K562 (cell line): ENCODE measurements around the gene GABARAPL1. TPM values are rescaled to one million over a fixed set of nuclear protein-coding genes. Genes with fewer than 3 reads are reported as not detected.

Experiments
- ATAC-seq: fragments of 200-7000 bp; cut with Tn5 transposase; 3 replicates; pipeline ENCODE4 v1.9.1; 2020; ENCODE audit warnings: moderate library complexity
- BruUV-seq: library from RNA; stranded (reverse); fragments of 400-500 nt; replicated peaks from 2 replicates; lab custom pipeline; 2021; lab: Mats Ljungman, UMichigan
- CTCF ChIA-PET: fragments of 300-600 bp; formaldehyde crosslinking; extraction: SDS; loops from one replicate; lab custom pipeline; 2021; ENCODE audit warnings: low intra/inter-chr PET ratio; lab: Yijun Ruan, JAX
- POLR2A ChIA-PET: fragments of 300-600, 350-650 bp; sonication (Branson Sonifier 250); formaldehyde crosslinking; extraction: SDS; loops from one replicate; lab custom pipeline; 2021; ENCODE audit warnings: antibody characterized with exemption, inconsistent platforms; lab: Yijun Ruan, JAX
- DNase-seq, 4 experiments: peaks; one replicate each; pipeline versions ENCODE4 v3.0.0 to v3.0.0-alpha.2; 2011 to 2018; ENCODE audit warnings: low spot score in 3 of 4, mixed read lengths in 3 of 4; ENCODE audit errors: extremely low read depth in 1 of 4
- FAIRE-seq: peaks from 2 replicates; lab custom pipeline; 2011; peaks lifted over from hg19 to GRCh38; lab: Jason Lieb, UNC
- H2AFZ ChIP-seq: 2 replicates; pipeline ENCODE4 v1.6.0; 2011; ENCODE audit warnings: low read depth, low read length, control low read depth, inconsistent platforms
- H3K27ac ChIP-seq: fragments of 200-600 bp; 3 replicates; pipeline ENCODE4 v1.8.0; 2011; ENCODE audit warnings: low read depth, mild to moderate bottlenecking, control low read depth, inconsistent platforms, low read length, moderate library complexity, mixed read lengths; ENCODE audit errors: extremely low read depth
- H3K27me3 ChIP-seq, 2 experiments: fragments of 300-600 bp in 1 of 2; 2 replicates in 1 of 2; 3 replicates in 1 of 2; pipeline versions ENCODE4 v1.6.0 to v1.8.0; 2011; ENCODE audit warnings: inconsistent platforms in 2 of 2, low read length in 2 of 2, mild to moderate bottlenecking in 1 of 2, mixed read lengths in 1 of 2, moderate library complexity in 1 of 2; ENCODE audit not compliant: control insufficient read depth in 2 of 2, insufficient read depth in 2 of 2
- H3K36me3 ChIP-seq: fragments of 300-600 bp; 3 replicates; pipeline ENCODE4 v1.8.0; 2011; ENCODE audit warnings: mild to moderate bottlenecking, low read length, inconsistent platforms; ENCODE audit not compliant: control insufficient read depth, insufficient read depth
- H3K4me1 ChIP-seq, 2 experiments: fragments of 200-600 bp in 1 of 2; replicated peaks in 1 of 2; 2 replicates in 1 of 2; 3 replicates in 1 of 2; pipeline versions ENCODE4 v1.5.1 to v1.8.0; 2011; ENCODE audit warnings: inconsistent platforms in 2 of 2, low read length in 2 of 2, mild to moderate bottlenecking in 1 of 2, mixed read lengths in 1 of 2, moderate library complexity in 1 of 2; ENCODE audit not compliant: control insufficient read depth in 2 of 2, insufficient read depth in 2 of 2
- H3K4me2 ChIP-seq: 2 replicates; pipeline ENCODE4 v1.6.1; 2011; ENCODE audit warnings: low read length, control low read depth, inconsistent platforms, mixed read lengths; ENCODE audit not compliant: insufficient read depth
- H3K4me3 ChIP-seq: fragments of 200-600 bp; sonication (generic), shearing (Covaris generic); 2 replicates; pipeline ENCODE4 v1.5.1; 2016; ENCODE audit warnings: control low read depth, inconsistent platforms
- H3K79me2 ChIP-seq: fragments of 200-600 bp; 3 replicates; pipeline ENCODE4 v1.8.0; 2011; ENCODE audit warnings: low read length, inconsistent platforms; ENCODE audit not compliant: control insufficient read depth, insufficient read depth
- H3K9ac ChIP-seq, 2 experiments: 2 replicates each; pipeline versions ENCODE4 v1.6.0 to v1.6.1; 2011; ENCODE audit warnings: low read depth in 2 of 2, low read length in 2 of 2, control low read depth in 1 of 2, inconsistent platforms in 1 of 2, mild to moderate bottlenecking in 1 of 2, mixed read lengths in 1 of 2; ENCODE audit not compliant: insufficient read depth in 1 of 2
- H3K9me1 ChIP-seq: one replicate; pipeline ENCODE4 v1.6.0; 2011; ENCODE audit warnings: inconsistent platforms, mild to moderate bottlenecking, low read length, moderate library complexity; ENCODE audit not compliant: control insufficient read depth, insufficient read depth
- H3K9me3 ChIP-seq: replicated peaks from 2 replicates; pipeline ENCODE4 v1.5.1; 2011; ENCODE audit warnings: low read depth, low read length, inconsistent platforms; ENCODE audit not compliant: control insufficient read depth, insufficient read depth
- H4K20me1 ChIP-seq: replicated peaks from 2 replicates; pipeline ENCODE4 v1.6.1; 2011; ENCODE audit warnings: low read length, inconsistent platforms, mixed read lengths; ENCODE audit not compliant: control insufficient read depth, insufficient read depth
- ARID1B ChIP-seq: fragments of 450-650 bp; IDR thresholded peaks from 2 replicates; pipeline ENCODE4 v1.6.1; 2016; ENCODE audit warnings: antibody characterized with exemption, mild to moderate bottlenecking, inconsistent platforms
- BRD4 ChIP-seq: fragments of 200-600 bp; sonication (generic); IDR thresholded peaks from 2 replicates; pipeline ENCODE4 v1.6.1; 2017; ENCODE audit warnings: inconsistent platforms
- CBX2 ChIP-seq: fragments of 200-600 bp; sonication (generic); IDR thresholded peaks from one replicate; pipeline ENCODE4 v1.6.1; 2012; ENCODE audit warnings: mild to moderate bottlenecking, low read length, inconsistent platforms; ENCODE audit not compliant: insufficient read depth, poor library complexity, severe bottlenecking
- CBX8 ChIP-seq: fragments of 200-600 bp; sonication (generic); IDR thresholded peaks from 2 replicates; pipeline ENCODE4 v1.6.1; 2012; ENCODE audit warnings: borderline replicate concordance, mixed run types, low read depth, mild to moderate bottlenecking, moderate library complexity, mixed read lengths, low read length, control low read depth, inconsistent platforms; ENCODE audit not compliant: poor library complexity, severe bottlenecking; ENCODE audit errors: extremely low read depth
- HIVEP1 ChIP-seq: fragments of 250-450 bp; sonication (Bioruptor Pico); IDR thresholded peaks from 2 replicates; pipeline ENCODE4 v1.4.0; 2020; ENCODE audit warnings: mild to moderate bottlenecking
- JUNB ChIP-seq: fragments of 450-650 bp; formaldehyde crosslinking; conservative IDR thresholded peaks from 2 replicates; pipeline ENCODE4 v1.4.0; 2020; ENCODE audit warnings: mild to moderate bottlenecking
- KAT7 ChIP-seq: sonication (generic); formaldehyde crosslinking; IDR thresholded peaks from 2 replicates; pipeline ENCODE4 v1.8.0; 2022; ENCODE audit warnings: missing genetic modification reagents, mild to moderate bottlenecking, borderline replicate concordance
- U2AF1 ChIP-seq: fragments of 200-400 bp; formaldehyde crosslinking; optimal IDR thresholded peaks from 2 replicates; pipeline ENCODE3; 2017; ENCODE audit warnings: mild to moderate bottlenecking, low read depth, low read length, moderate library complexity
- XRCC3 ChIP-seq: fragments of 450-650 bp; IDR thresholded peaks from 2 replicates; pipeline ENCODE4 v1.6.1; 2017; ENCODE audit warnings: mild to moderate bottlenecking, moderate library complexity
- ZNF174 ChIP-seq: fragments of 250-450 bp; sonication (Bioruptor Pico); IDR thresholded peaks from 2 replicates; pipeline ENCODE4 v1.4.0; 2020; ENCODE audit warnings: mild to moderate bottlenecking
- ZNF586 ChIP-seq: fragments of 450-650 bp; formaldehyde crosslinking; conservative IDR thresholded peaks from 2 replicates; pipeline ENCODE4 v1.4.0; 2020; ENCODE audit warnings: mild to moderate bottlenecking, moderate library complexity
- ZNF76 ChIP-seq: fragments of 250-450 bp; sonication (Bioruptor Pico); IDR thresholded peaks from 2 replicates; pipeline ENCODE4 v1.4.0; 2020; ENCODE audit warnings: mild to moderate bottlenecking, moderate library complexity, borderline replicate concordance
- WGBS: fragments of 100-300 bp; shearing (Covaris generic); methylation state at CpG from one replicate; pipeline ENCODE4 v1.1.6; 2016; ENCODE audit warnings: low coverage, mixed read lengths; ENCODE audit not compliant: insufficient coverage; ENCODE audit errors: missing lambda C conversion rate; 5-methylcytosine and 5-hydroxymethylcytosine counted together
- in situ Hi-C: fragments of 300-500 bp; cut with MboI; formaldehyde crosslinking; loops from 4 replicates; pipeline ENCODE4 v1.15.0; 2018; ENCODE audit warnings: inconsistent platforms, mixed read lengths
- intact Hi-C: fragments of 100-400 bp; cut with micrococcal nuclease; formaldehyde crosslinking; loops from 2 replicates; pipeline ENCODE4 v1.14.2; 2022
- polyA plus RNA-seq, 8 experiments: library from polyadenylated mRNA; depleted of rRNA in 4 of 8; stranded (reverse) in 5 of 8; unstranded in 3 of 8; fragments of >200 nt; fragmentation: Nextera tagmentation in 2 of 8; fragmentation: Illumina TruSeq in 1 of 8; extraction: Ambion mirVana in 2 of 8; extraction: Trizol in 1 of 8; gene quantifications; 2 replicates each; pipeline versions ENCODE4 v1.2.1 to v1.2.3, GENCODE V29; 2011 to 2014; ENCODE audit warnings: inconsistent platforms in 1 of 8, missing spikeins in 1 of 8
- total RNA-seq, 7 experiments: library from RNA; depleted of rRNA in 6 of 7; stranded (reverse); fragments of >200 nt in 6 of 7; fragmentation: Illumina TruSeq in 2 of 7; extraction: Trizol in 2 of 7; gene quantifications; 2 replicates each; pipeline versions ENCODE4 v1.2.1 to v1.2.3, GENCODE V29; 2011 to 2021; ENCODE audit warnings: low replicate concordance in 1 of 7

GABARAPL1 gene
- total and polyA plus RNA-seq, 9 of the 15 experiments (the other 6 are each of a cell fraction or from before 2014, with no cell fraction given): 2.3 to 15.9 (median 11.3) TPM

DNA sequence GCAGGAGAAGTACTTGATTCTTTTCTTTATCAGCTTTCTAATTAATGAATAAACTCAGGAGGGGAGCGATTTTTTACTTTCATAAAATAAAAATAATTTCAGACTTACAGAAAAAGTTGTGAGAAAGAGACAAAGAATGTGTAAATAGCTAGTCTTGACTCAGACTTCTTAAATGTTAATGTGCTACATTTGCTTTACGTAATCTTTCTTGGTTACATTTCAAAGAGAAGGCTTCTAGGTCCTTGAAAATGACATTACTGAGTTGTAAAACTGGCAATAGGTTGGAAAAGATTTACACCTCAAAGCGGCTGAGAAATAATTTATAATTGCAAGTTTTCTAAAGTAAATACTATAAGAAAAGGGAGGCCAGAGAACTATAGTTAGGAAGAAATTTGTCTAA is 28.6 kb downstream of the GABARAPL1 start:
- in situ Hi-C loops: loop anchor here (25.0 kb wide), 1 partner anchor 971 kb away; no protein-coding TSS in a partner anchor
- no peak for TF ChIP-seq ZNF586 (CRISPR knock-in tag)
- TF ChIP-seq KAT7 (CRISPR knock-in tag): no peak
- no peak for TF ChIP-seq BRD4
- no peak for TF ChIP-seq ARID1B
- TF ChIP-seq CBX8: no peak
- TF ChIP-seq JUNB (CRISPR knock-in tag): no peak
- TF ChIP-seq XRCC3: no peak
- no peak for TF ChIP-seq U2AF1
- no peak for TF ChIP-seq ZNF174 (CRISPR knock-in tag)
- no peak for TF ChIP-seq HIVEP1
- no peak for TF ChIP-seq ZNF76 (CRISPR knock-in tag)
- no peak for TF ChIP-seq CBX2
- TF ChIP-seq, all 486 proteins: peak for 0
- ATAC-seq (no peak), DNase-seq (no peak), FAIRE-seq (no peak)
- ChIA-PET CTCF (no interaction called here), POLR2A (interaction anchor here (0.9 kb wide), 1 partner anchor 11 kb away, joined by 3 read pairs; no protein-coding TSS in a partner anchor)
- no peaks in the 10 kb centered on the region for H3K27me3 ChIP-seq
- no peaks in the 10 kb centered on the region for H3K79me2 ChIP-seq
- no peaks in the 10 kb centered on the region for H3K36me3 ChIP-seq
- 19% methylated on average over 2 of the region's 3 CpGs for WGBS
- intact Hi-C loops: no loop called here
- no TSS peak for BruUV-seq
- H3K4me1 ChIP-seq: no peaks in the 10 kb centered on the region
- no peak overlapping the region for H3K4me3 ChIP-seq
- H3K4me2 ChIP-seq: no peak overlapping the region
- no peak overlapping the region for H3K9ac ChIP-seq
- H3K9me3 ChIP-seq: no peaks in the 10 kb centered on the region
- H3K9me1 ChIP-seq: no peaks in the 10 kb centered on the region
- H2AFZ ChIP-seq: no peak overlapping the region
- no peaks in the 10 kb centered on the region for H4K20me1 ChIP-seq
- no peak overlapping the region for H3K27ac ChIP-seq
